GM21529 (cell line): ENCODE measurements around the gene FAM229A.
"Not testable (repeated sequence)": the region's sequence is repeated elsewhere in the genome, so short reads cannot be mapped to it uniquely, and the experiment has no call there.

Experiments used
- ATAC-seq: cut with Tn5 transposase; IDR thresholded peaks from one replicate; pipeline ENCODE4 v1.9.1; 2021; ENCODE audit not compliant: unreplicated experiment

Gene FAM229A, protein sequence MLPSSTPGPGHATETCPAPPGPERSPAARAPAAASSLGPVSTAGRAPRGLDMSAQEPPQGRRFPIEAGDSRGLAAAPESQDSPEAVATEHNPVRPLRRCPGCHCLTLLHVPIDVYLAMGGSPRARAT

DNA sequence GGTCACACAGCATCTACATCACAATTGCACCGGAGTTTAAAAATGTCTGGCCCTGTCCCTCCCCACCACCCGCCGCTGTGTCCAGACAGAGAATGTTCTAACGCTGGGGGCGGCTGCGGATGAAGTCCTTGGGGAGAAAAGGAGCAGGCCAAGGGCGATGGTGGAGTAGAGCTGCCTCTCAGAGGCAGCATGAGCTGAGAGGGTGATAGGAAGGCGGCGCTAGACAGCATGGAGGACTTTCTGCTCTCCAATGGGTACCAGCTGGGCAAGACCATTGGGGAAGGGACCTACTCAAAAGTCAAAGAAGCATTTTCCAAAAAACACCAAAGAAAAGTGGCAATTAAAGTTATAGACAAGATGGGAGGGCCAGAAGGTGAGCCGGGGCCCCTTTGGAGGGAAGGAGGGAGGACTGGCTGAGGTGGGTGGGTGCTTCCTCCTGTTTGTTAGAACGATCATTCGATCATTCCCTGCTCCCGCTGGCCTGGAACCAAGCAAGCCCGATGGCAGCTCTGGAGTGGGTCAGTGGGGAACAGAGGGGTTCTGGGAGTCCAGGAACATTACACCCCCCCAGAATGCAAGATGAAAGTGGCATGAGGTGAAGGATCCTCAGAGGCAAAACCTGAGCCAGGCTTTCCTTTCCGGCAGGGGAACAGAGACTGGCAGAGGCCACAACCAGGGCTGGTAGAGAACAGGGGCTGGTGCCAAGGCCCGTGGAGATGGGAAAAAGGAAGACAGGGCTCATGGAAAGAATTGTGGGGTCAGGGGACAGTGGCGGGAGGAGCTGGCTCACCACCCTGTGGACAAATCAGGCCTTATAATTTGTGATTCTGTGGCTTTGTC lies at the start of gene FAM229A, which contains the start of gene TSSK3:
Gene FAM229A, minus strand, starts transcription at position 12 of the 840 bp plus-strand sequence. CDS start 394 bp downstream, outside the sequence.
Gene TSSK3, plus strand, starts transcription at position 66 of the 840 bp plus-strand sequence. Its CDS starts 163 bp downstream, at position 229.
- ATAC-seq = no peak

DNA sequence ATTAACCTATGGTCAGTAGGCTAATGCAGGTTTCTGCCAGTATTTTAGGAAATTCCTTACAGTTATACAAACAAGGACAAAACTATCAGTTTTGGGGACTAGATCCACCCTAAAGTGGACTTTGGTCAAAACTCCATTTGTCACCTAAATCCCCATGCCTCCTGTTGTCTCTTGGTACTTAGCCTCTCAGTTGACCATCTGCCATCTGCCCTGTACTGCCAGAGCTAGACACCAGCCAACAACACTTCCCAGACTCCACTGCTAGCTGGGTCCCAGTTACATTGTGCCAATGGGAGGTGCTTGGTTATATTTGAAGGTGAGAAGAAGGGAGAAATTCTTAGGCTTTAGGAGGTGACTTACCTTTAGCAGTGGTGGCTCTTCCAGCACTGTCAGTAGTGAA lies 49.0 kb upstream of the FAM229A start:
- ATAC-seq = no peak

DNA sequence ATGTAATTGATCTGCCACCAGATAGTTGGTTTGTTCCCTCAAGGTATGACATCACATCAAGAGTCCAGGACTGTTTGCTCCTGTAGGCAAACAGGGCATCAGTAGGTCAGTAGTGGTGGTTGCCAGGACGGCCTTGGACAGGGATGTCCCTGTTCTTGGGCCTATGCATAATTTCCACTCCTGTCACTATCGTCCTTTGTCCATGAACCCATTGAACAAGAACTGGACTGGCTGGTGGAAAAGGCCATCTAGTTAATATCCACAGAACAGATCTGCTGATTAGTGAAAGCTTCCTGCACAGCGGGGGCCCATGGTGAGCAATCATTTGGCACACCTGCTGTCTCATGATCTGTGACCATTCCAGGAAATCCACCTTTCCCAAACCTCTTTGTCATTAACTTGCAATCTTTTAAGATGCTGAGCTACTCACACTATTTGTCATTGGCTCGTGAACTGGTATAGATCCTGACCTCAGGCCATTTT lies 44.4 kb upstream of the FAM229A start:
- no peak for ATAC-seq

DNA sequence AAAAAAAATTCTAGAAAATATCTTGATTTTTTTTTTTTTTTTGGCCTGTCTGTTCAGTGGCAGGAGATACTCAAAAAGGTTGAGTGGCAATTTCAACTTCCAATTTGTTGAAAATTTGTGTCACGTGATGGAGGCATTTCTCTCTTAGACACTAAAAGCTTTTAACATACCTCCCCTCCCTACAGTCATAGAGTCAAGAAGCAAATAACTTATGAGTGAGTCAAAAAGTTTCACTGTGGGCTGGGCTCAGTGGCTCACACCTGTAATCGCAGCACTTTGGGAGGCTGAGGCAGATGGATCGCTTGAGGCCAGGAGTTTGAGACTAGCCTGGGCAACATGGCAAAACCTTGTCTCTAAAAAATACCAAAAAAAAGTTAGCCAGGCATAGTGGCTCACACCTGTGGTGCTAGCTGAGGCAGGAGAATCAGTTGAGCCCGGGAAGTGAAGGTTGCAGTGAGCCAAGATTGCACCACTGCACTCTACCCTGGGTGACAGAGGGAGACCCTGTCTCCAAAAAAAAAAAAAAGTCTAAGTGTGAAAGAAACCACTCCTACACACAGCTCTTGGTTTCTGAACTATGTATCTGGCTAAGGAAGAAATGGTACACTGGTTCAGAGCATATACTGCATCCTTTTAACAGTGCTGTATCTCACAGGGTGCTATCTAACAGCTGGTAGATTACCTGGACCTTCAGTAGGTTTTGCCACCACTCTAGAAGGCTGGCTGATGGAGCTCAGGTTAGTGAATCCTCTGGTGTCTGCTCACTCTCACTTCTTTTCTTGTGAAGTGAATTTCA lies 43.6 kb upstream of the FAM229A start:
- no peak for ATAC-seq

DNA sequence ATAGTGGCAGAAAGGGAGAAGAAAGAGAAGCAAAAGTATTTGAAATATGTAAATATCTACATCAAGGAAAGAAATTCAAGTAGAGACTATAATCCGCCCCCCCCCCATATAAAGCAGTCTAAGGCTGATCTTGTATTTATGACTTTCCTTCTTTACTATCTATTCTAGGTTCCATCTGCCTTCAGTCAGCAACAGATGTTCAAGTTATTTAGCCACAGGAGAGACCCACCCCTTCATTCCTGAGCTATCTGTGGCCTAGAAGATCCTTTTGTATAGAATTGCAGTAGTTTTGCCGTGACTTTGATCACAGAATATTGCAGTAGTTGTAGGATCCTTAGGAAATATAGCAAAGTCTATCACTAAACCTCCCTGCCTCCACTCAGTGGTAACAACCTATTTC lies 42.7 kb upstream of the FAM229A start:
- no peak for ATAC-seq

DNA sequence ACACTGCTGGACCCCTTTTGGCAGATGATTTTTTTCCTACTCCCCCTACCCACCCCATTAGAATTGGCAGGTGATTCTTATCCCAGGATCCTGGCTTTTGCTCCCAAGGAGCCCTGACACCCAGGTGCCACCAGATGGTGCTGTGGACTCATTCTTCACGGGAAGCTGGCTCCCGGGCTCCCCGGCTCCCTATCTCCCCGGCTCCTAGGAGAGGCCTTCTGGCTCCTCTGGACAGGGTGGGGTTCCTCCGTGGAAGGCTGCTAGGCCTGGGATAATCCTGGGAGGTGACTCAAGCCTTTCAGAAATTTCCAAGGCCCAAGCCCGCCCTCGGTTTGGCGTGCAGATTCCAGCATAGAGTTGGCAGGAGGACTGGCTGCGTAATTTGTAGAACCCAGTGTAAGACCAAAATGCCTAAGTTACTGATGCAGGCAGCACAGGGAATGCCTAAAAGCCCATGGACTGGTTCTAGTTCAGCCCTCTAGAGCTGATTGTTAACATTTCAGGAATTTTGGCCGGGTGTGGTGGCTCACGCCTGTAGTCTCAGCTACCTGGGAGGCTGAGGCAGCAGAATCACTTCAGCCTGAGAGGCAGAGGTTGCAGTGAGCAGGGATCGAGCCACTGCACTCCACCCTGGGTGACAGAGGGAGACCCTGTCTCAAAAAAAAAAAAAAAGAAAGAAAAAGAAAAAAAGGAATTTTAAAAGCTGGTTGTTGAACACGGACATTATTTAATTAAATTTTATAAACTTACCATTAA lies 38.8 kb upstream of the FAM229A start:
- no peak for ATAC-seq

DNA sequence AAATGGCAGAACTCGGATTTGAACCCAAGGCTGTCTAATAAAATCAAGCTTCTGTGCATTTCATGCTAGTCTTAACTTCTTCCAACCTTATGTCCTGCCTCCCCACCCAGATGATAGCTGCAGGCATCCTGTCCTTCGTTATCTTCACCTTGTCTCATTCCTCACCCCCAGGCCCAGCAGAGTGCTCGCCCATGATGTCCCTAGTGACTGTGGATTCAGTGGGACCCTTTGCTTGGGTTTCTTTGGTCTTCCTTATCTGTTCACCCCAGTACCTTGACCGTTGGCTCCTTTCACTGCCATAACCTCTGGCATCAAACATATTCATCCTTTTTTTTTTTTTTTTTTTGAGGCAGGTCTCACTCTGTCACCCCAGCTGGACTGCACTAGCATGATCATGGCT lies 37.6 kb upstream of the FAM229A start:
- ATAC-seq = no peak

DNA sequence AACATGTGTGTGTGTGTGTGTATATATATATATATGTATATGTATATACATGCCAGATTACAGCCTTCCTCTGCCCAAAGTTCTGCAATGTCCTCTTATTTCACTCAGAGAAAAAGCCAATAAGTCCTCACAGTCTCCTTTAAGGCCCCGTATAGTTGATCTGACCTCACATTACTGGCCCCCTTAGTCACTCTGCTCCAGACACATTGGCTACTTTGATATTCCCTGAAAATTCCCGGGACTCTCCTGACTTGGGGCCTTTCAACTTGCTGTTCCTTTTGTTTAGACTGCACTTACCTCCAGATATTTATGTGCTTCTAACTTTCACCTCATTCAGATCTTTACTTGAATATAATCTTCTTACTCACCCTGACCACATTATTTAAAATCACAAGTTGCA lies 36.1 kb upstream of the FAM229A start:
- no peak for ATAC-seq

DNA sequence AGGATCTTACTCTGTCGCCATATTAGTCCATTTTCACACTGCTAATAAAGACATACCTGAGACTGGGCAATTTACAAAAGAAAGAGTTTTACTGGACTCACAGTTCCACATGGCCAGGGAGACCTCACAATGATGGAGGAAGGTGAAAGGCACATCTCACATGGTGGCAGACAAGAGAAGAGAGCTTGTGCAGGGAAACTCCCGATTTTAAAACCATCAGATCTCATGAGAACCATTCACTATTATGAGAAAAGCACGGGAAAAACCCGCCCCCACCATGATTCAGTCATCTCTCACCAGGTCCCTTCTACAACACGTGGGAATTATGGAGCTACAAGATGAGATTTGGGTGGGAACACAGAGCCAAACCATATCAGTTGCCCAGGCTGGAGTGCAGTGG lies 34.2 kb upstream of the FAM229A start:
- ATAC-seq = not testable (repeated sequence)

DNA sequence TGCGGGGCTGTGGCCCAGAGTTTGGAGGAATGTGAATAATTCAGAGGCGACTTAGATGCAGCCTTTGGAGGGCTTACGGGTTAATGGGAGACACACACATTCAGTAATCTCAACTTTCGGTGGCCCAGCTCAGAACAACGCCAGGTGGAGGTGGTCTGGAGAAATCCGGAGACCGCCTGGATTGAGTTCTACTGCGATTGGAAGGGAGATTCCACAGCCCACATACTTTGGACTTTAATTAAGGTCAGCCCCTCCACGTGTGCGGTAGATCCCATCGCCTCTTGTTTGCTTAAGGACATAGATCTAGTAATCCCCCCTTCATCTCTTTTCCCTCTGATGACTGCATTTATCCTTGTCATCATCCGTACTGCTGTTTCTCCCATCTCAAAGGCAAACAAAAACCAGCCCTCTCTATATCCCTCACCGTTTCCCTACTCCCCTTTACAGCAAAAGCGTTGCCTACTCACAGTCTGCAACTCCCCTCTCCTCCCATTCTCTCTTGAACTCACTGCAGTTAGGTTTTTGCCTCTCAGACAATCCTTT lies 32.7 kb upstream of the FAM229A start:
- peak; percentile 3 for ATAC-seq

DNA sequence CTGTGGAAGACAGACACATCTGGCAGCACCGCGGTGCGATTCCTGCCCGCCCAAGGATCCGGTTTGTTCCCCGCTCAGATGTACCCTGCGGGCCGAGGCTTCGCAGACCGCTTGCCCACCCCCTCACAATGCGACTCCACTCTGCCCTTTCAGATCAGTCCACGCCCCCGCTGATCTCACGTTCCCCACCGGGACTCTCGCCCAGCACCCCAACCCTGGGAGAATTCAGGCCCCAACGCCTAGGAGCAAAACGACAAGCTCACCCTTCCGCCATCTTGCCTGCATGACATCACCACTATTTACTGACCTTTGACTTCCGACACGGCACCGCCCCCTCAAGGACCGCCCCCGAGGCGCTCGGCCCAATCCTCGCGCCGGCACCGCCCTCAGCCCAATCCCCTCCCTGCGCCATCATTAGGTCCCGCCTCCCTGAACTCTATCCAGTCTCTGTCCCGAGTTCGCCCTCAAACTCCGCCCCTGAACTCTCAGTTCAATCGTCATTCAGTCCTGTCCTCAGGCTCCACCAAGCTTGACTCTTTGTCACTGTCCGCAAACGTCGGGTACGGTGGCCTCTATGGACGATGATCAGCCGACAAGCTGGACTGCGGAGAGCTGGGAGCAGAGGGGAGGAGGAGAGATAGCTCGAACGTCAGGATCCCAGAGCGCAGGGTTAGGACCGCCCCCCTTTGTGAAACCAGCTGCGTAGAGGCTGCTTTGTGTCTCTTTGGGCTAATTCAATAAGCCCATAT lies 32.0 kb upstream of the FAM229A start, which contains the start of gene BSDC1:
Gene BSDC1, minus strand, starts transcription at position 301 of the 749 bp plus-strand sequence. Its CDS starts 27 bp downstream, at position 274.
- peak; percentile 94 for ATAC-seq

DNA sequence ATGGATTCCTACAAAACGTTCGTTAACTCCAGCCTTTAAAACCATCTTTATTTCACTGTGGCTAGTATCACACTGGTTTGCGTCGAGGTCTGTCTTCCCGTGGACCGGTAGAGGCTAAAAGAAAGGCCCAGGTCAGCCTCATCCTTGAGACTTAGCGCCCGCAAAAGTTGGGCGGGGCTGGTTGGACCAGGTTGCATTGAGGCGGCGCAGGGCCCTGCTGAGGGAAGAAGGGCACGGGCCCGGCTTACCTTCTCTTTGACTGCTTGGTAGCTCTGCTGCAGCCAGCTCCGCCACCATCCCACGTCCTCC lies 31.5 kb upstream of the FAM229A start:
- peak; percentile 6 for ATAC-seq

DNA sequence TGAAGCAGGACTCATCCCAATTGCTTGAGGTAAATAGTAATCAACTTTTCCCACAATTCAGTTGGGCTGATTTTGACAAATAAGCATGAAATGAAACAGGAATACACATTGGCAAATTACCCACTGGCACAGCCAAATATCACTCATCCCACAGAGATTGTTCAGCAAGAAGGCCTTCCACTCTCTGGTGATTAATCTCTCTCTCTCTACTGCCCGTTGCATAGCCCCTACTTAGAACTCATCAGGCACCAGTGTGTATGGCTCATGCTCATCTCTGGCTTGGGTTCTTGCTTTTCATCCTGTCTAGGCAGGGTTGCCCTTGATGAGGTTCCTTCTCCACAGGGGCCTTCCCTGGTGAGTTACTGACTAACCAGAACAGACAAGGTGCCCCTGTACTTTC lies 30.9 kb upstream of the FAM229A start:
- no peak for ATAC-seq

DNA sequence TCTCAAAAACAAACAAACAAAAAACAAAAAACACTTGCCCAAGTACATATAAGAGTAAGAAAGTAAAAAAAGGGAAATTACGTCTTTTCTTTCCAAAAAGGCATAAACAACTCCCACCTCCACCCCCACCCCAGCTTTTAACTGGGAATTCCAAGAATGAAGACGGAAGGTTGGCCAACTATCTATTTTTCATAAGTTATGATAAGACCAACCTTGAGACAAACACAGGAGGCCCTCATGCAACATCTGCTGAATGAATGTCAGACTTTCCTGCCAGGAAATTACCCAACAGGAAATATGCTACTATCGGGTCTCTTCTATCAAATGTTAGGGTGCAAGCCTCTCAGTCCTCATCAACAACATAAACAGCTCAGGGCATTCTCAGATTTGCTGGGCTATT lies 30.0 kb upstream of the FAM229A start:
- no peak for ATAC-seq

DNA sequence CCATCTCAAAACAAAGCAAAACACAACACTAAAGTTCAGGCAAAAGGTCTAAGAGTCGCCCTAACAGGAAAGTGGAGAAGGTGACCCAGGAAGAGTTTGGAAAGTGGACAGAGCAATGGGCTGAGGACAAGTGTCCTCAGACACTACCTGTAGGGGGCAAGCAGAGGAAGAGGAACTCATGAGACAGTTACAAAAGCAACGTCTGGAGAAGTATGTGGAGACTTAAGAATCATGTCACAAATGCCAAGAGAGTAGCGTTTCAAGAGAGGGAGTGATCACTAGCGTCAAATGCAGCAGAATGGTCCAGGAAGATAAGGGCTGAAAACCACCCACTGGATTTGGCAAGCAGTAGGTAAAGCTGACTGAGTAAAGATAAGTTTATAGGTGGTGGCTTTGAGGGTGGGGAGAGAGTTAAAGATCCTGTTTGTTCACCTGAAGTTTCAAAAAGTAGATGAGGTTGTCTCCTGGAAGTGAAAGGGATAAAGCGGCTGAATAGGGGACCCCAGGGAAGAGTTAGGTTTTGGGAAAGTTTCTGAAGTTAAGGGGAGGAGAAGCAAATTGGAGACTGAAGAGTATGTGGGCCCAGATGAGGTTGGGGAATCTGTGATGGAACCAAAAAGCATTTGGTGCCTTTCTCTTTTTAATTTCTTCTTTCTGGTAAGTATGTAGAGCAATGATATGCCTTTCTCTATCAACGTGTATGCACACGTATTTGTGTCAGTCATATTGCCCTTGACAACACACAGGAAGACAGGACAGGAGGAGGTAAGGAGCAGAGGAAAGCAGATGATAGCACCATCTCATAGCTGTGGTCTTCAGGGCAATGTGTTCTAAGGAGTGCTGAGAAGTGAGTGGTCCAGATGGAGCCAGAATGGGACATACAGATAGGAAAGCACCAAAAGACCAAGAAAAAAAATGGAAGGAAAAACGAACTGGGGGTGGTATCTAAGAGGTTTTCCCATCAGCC lies 28.9 kb upstream of the FAM229A start:
- ATAC-seq = no peak

DNA sequence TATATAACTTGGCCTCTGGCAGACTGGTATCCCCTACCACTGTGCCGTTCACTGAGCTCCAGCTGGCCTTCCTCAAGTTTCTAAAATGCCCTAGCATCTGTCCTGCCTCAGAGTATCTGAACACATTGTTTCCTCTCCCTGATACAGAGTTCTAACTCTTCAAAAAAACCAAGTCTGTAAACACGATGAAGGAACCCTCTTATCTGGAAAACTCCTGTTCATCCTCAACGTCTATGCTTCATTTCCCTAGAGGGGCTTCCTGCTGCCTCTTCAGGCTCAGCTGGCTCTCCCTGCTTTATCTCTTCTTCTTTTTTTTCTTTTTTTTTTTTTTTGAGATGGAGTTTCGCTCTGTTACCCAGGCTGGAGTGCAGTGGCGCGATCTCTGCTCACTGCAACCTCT lies 26.4 kb upstream of the FAM229A start:
- no peak for ATAC-seq

DNA sequence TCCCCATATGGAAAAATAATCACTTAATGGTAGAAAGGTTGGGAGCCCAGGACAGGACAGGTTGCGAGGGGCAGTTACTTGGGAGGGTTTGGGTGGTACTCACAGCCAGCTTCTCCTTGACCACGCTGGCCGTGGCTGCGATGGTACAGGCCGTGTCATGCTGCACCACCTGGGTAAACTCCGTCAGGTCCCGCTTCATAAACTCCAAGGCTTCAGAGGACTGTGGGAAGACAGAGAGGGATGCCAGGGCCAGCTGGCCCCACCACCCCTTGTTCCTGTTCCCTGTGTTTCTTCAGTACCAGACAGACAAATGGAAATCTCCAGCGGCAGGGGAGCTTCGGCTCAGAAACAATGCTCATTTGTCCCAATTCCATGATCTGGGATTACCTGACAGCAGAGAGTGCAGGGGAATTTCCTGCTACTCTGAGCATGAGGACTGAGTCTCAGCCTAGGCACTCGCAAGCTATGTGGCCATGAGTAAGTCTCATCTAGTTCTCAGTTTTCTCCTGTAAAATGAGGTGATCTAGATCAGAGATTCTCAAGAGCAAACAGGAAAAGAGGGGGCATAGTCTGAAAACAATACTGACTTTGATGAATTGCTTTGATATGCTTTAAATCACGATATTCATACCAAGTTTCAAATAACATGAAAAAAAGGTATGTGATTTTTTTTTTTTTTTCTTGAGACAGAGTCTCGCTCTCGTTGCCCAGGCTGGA lies 24.5 kb upstream of the FAM229A start:
- no peak for ATAC-seq

DNA sequence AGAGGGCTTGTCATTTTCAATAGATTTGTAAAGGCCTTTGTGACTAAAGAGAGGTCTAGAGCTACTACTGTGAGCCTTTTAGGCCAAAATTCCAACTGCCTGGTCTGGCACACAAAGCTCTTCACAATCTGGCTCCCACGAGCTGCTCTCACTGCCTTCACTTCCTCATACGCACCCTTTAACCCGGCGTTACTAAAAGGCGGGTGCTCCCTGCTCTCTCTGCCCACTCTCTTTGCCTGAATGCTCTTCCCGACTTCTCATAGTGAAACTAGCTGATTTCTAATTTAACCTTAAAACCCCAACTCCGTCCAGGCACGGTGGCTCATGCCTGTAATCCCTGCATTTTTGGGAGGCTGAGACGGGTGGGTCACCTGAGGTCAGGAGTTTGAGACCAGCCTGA lies 17.8 kb upstream of the FAM229A start:
- no peak for ATAC-seq
